ENCODE measurements around the gene CYB5R4. TPM values are rescaled to one million over a fixed set of nuclear protein-coding genes. Genes with fewer than 3 reads are reported as not detected.

CYB5R4 gene
- total and polyA plus RNA-seq, 10 of the 15 experiments (the other 5 are each of a cell fraction or from before 2014, with no cell fraction given) = 13.4 to 61.1 (median 27.5) TPM

GRCh38 chr6:83970582-83970981 lies 111.1 kb downstream of the CYB5R4 start:
- no peaks in the 10 kb centered on the region for H4K20me1 ChIP-seq (ENCODE audit: control insufficient read depth, insufficient read depth)
- no peak overlapping the region for H3K4me3 ChIP-seq
- no peak overlapping the region for H3K9ac ChIP-seq (ENCODE audit: control insufficient read depth, insufficient read depth, low read length)
- ChIA-PET SMC1A (ENCODE audit: uncharacterized antibody, unreplicated experiment) (interaction anchor here (1.4 kb wide), 1 partner anchor 10 kb away, joined by 10 read pairs; no protein-coding TSS in a partner anchor), CTCF (no interaction called here), POLR2A (no interaction called here), RAD21 (ENCODE audit: unreplicated experiment) (no interaction called here)
- H3K36me3 ChIP-seq (ENCODE audit: control insufficient read depth in 2 of 2, insufficient read depth in 2 of 2, low read length in 1 of 2) = no peaks in the 10 kb centered on the region
- in situ Hi-C loops (cut with MboI) = no loop called here
- no TSS peak for BruUV-seq (replicated peaks)
- no peaks in the 10 kb centered on the region for H3K27me3 ChIP-seq (replicated peaks in 1 of 2; ENCODE audit: control insufficient read depth in 2 of 2, insufficient read depth in 2 of 2, low read length in 1 of 2)
- no peaks in the 10 kb centered on the region for H3K79me2 ChIP-seq (ENCODE audit: control insufficient read depth, insufficient read depth, low read length)
- no peak overlapping the region for H2AFZ ChIP-seq (ENCODE audit: control insufficient read depth, low read depth, low read length)
- FAIRE-seq (no peak), ATAC-seq (no peak), DNase-seq (ENCODE audit: low read depth, low spot score) (no peak)
- no peaks in the 10 kb centered on the region for H3K4me1 ChIP-seq (ENCODE audit: control insufficient read depth, insufficient read depth, low read length)
- H3K4me2 ChIP-seq (ENCODE audit: control insufficient read depth, insufficient read depth) = no peak overlapping the region
- H3K27ac ChIP-seq (ENCODE audit: control insufficient read depth, insufficient read depth) = no peak overlapping the region
- TF ChIP-seq TCF12 (IDR thresholded peaks at IDR 0.05; ENCODE audit: low read depth, low read length) (no peak), RCOR1 (conservative IDR thresholded peaks at IDR 0.05; ENCODE audit: low read depth, low read length) (no peak), CREB1 (IDR thresholded peaks at IDR 0.05; ENCODE audit: low read depth) (no peak), BCL3 (IDR thresholded peaks at IDR 0.05; ENCODE audit: borderline replicate concordance, insufficient read depth, low read depth, low read length, poor library complexity, severe bottlenecking) (no peak), RFX5 (IDR thresholded peaks at IDR 0.05; ENCODE audit: low read depth, low read length) (no peak), RBBP5 (conservative IDR thresholded peaks at IDR 0.05) (no peak), POLR2A (IDR thresholded peaks at IDR 0.05; ENCODE audit: low read depth, low read length) (no peak)
- no peaks in the 10 kb centered on the region; the same call in 1 of the 3 replicates for H3K9me3 ChIP-seq (replicated peaks; ENCODE audit: control insufficient read depth, insufficient read depth, low read length)
- intact Hi-C loops (cut with micrococcal nuclease; ENCODE audit: unreplicated experiment) = no loop called here

GRCh38 chr6:83974409-83975050 lies 115.0 kb downstream of the CYB5R4 start:
- H4K20me1 ChIP-seq (ENCODE audit: control insufficient read depth, insufficient read depth) = no peaks in the 10 kb centered on the region
- BruUV-seq (replicated peaks) = no TSS peak
- in situ Hi-C loops (cut with MboI) = no loop called here
- ChIA-PET SMC1A (ENCODE audit: uncharacterized antibody, unreplicated experiment) (interaction anchor here (1.3 to 2.3 kb wide), 3 partner anchors 12 to 186 kb away, joined by 3 to 7 read pairs (median 6); no protein-coding TSS in a partner anchor), POLR2A (no interaction called here), CTCF (interaction anchor here (1.3 kb wide), 1 partner anchor 87 kb away, joined by 3 read pairs; no protein-coding TSS in a partner anchor), RAD21 (ENCODE audit: unreplicated experiment) (no interaction called here)
- H3K9me3 ChIP-seq (replicated peaks; ENCODE audit: control insufficient read depth, insufficient read depth, low read length) = no peaks in the 10 kb centered on the region
- no peaks in the 10 kb centered on the region for H3K36me3 ChIP-seq (ENCODE audit: control insufficient read depth in 2 of 2, insufficient read depth in 2 of 2, low read length in 1 of 2)
- H3K27me3 ChIP-seq (replicated peaks in 1 of 2; ENCODE audit: control insufficient read depth in 2 of 2, insufficient read depth in 2 of 2, low read length in 1 of 2) = no peaks in the 10 kb centered on the region
- intact Hi-C loops (cut with micrococcal nuclease; ENCODE audit: unreplicated experiment) = no loop called here
- H3K4me2 ChIP-seq (ENCODE audit: control insufficient read depth, insufficient read depth) = no peak overlapping the region
- FAIRE-seq (no peak), DNase-seq (ENCODE audit: low read depth, low spot score) (no peak), ATAC-seq (no peak)
- H2AFZ ChIP-seq (ENCODE audit: control insufficient read depth, low read depth, low read length) = no peak overlapping the region
- no peak for TF ChIP-seq BMI1 (IDR thresholded peaks at IDR 0.05; ENCODE audit: borderline replicate concordance)
- TF ChIP-seq RCOR1 (conservative IDR thresholded peaks at IDR 0.05; ENCODE audit: low read depth, low read length) = no peak
- no peak for TF ChIP-seq BCLAF1 (IDR thresholded peaks at IDR 0.05)
- H3K27ac ChIP-seq (ENCODE audit: control insufficient read depth, insufficient read depth) = no peak overlapping the region
- no peaks in the 10 kb centered on the region for H3K79me2 ChIP-seq (ENCODE audit: control insufficient read depth, insufficient read depth, low read length)
- H3K9ac ChIP-seq (ENCODE audit: control insufficient read depth, insufficient read depth, low read length) = no peak overlapping the region
- H3K4me3 ChIP-seq = no peak overlapping the region
- WGBS (ENCODE audit: insufficient coverage, insufficient replicate concordance, low lambda C conversion rate, missing lambda C conversion rate) = 19% methylated on average over 2 of the region's 3 CpGs
- H3K4me1 ChIP-seq (ENCODE audit: control insufficient read depth, insufficient read depth, low read length) = no peaks in the 10 kb centered on the region

All from GM12878 (cell line).